Loucy (cell line): ENCODE measurements around the gene IVNS1ABP.

Experiments
- H2AFZ ChIP-seq: fragments of 200-600 bp; sonication (generic); 2 replicates; pipeline ENCODE4 v1.6.0; 2016; ENCODE audit warnings: antibody characterized with exemption, mild to moderate bottlenecking, low read length, moderate library complexity
- H3F3A ChIP-seq: fragments of 200-600 bp; 2 replicates; pipeline ENCODE4 v1.6.0; 2016; ENCODE audit warnings: antibody characterized with exemption, low read depth, mild to moderate bottlenecking
- H3K27me3 ChIP-seq: fragments of 200-600 bp; sonication (generic); 2 replicates; pipeline ENCODE4 v1.6.1; 2014; ENCODE audit warnings: low read length, mild to moderate bottlenecking; ENCODE audit not compliant: insufficient read depth, poor library complexity, severe bottlenecking
- H3K36me3 ChIP-seq: fragments of 200-600 bp; sonication (generic); 2 replicates; pipeline ENCODE4 v1.6.1; 2016; ENCODE audit warnings: low read length; ENCODE audit not compliant: insufficient read depth
- H3K4me1 ChIP-seq: fragments of 200-600 bp; sonication (generic); 2 replicates; pipeline ENCODE4 v1.5.1; 2014; ENCODE audit warnings: low read length, mild to moderate bottlenecking; ENCODE audit not compliant: insufficient read depth, poor library complexity, severe bottlenecking
- H3K4me2 ChIP-seq: fragments of 200-600 bp; sonication (generic); 2 replicates; pipeline ENCODE4 v1.6.0; 2014; ENCODE audit warnings: antibody characterized with exemption, low read length, low read depth, mild to moderate bottlenecking; ENCODE audit not compliant: poor library complexity, severe bottlenecking
- H3K4me3 ChIP-seq: fragments of 200-600 bp; sonication (generic); 2 replicates; pipeline ENCODE4 v1.5.1; 2014; ENCODE audit warnings: low read length, mild to moderate bottlenecking, mixed read lengths; ENCODE audit not compliant: poor library complexity, severe bottlenecking
- H3K79me2 ChIP-seq: fragments of 200-600 bp; sonication (generic); 2 replicates; pipeline ENCODE4 v1.6.1; 2014; ENCODE audit warnings: low read length; ENCODE audit not compliant: insufficient read depth
- H3K9ac ChIP-seq: fragments of 200-600 bp; sonication (generic); 2 replicates; pipeline ENCODE4 v1.6.0; 2014; ENCODE audit warnings: mild to moderate bottlenecking, low read depth, low read length, moderate library complexity; ENCODE audit not compliant: poor library complexity, severe bottlenecking
- H3K9me2 ChIP-seq: fragments of 200-600 bp; sonication (generic); replicated peaks from 2 replicates; pipeline ENCODE4 v1.6.1; 2016; ENCODE audit warnings: low read depth, low read length, mixed read lengths
- H3K9me3 ChIP-seq: fragments of 200-600 bp; sonication (generic); 2 replicates; pipeline ENCODE4 v1.6.1; 2014; ENCODE audit warnings: mild to moderate bottlenecking, antibody characterized with exemption, low read length, low read depth; ENCODE audit not compliant: insufficient read depth
- H4K20me1 ChIP-seq: fragments of 200-600 bp; sonication (generic); 2 replicates; pipeline ENCODE4 v1.6.0; 2014; ENCODE audit warnings: antibody characterized with exemption, low read length, mild to moderate bottlenecking; ENCODE audit not compliant: insufficient read depth, poor library complexity, severe bottlenecking
- EZH2phosphoT487 ChIP-seq: fragments of 200-600 bp; IDR thresholded peaks from 2 replicates; pipeline ENCODE4 v1.6.1; 2018; ENCODE audit warnings: antibody characterized with exemption, mild to moderate bottlenecking, moderate library complexity, borderline replicate concordance
- TF ChIP-seq, protein P1 (sequence below): fragments of 200-600 bp; sonication (generic); conservative IDR thresholded peaks from 2 replicates; pipeline ENCODE4 v1.5.1; 2014; ENCODE audit warnings: mild to moderate bottlenecking, antibody characterized with exemption, low read length

IVNS1ABP gene

DNA sequence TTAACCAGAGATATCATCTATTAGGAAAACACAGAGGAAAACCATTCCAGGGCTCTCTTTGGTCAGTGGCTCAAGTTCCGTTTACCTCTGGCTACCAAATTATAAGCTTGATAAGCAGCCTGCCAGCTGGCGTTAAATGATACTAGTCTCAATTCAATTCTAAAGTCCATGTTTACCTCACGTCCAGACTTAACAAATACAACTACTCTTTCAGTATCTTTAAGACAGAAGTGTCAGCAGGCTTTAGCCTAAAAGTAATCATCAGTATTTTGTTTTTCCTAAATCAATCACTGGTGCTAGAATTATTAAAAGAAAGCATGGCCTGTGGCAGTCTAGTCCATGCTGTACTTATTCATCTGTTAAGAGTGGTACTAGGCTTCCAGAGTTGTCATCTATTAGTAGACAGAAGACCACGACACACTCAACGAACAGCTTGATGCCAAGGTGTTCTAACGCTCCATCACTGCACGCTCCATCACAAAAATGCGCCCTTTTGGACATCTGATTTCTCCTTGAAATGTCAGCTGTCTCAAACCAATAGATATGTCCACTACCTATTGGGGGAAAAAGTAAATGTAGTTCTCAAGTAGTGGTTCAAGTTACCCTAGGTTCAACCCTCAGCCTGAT is 1.5 kb downstream of the IVNS1ABP start:
- TF ChIP-seq EZH2phosphoT487: no peak
- TF ChIP-seq, protein P1, sequence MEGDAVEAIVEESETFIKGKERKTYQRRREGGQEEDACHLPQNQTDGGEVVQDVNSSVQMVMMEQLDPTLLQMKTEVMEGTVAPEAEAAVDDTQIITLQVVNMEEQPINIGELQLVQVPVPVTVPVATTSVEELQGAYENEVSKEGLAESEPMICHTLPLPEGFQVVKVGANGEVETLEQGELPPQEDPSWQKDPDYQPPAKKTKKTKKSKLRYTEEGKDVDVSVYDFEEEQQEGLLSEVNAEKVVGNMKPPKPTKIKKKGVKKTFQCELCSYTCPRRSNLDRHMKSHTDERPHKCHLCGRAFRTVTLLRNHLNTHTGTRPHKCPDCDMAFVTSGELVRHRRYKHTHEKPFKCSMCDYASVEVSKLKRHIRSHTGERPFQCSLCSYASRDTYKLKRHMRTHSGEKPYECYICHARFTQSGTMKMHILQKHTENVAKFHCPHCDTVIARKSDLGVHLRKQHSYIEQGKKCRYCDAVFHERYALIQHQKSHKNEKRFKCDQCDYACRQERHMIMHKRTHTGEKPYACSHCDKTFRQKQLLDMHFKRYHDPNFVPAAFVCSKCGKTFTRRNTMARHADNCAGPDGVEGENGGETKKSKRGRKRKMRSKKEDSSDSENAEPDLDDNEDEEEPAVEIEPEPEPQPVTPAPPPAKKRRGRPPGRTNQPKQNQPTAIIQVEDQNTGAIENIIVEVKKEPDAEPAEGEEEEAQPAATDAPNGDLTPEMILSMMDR: no peak
- H4K20me1 ChIP-seq: peaks cover 60% of the 10 kb centered on the region
- peaks cover 63% of the 10 kb centered on the region for H3K4me1 ChIP-seq

GRCh38 chr1:185314411-185314810 is 2.6 kb downstream of the IVNS1ABP start:
- Histone ChIP-seq H3K27me3 (peaks cover 7% of the 10 kb centered on the region), H4K20me1 (peaks cover 70% of the 10 kb centered on the region), H3F3A (no peaks in the 10 kb centered on the region), H3K4me1 (peaks cover 69% of the 10 kb centered on the region), H3K4me3 (peak overlapping the region; percentile 99), H3K9ac (peak overlapping the region; percentile 98), H3K79me2 (peaks cover 93% of the 10 kb centered on the region), H3K9me3 (no peaks in the 10 kb centered on the region), H3K36me3 (peaks cover 22% of the 10 kb centered on the region; the same call in 1 of the 2 replicates), H2AFZ (no peak overlapping the region), H3K9me2 (no peaks in the 10 kb centered on the region), H3K4me2 (peak overlapping the region; percentile 98)
- no peak for TF ChIP-seq EZH2phosphoT487
- TF ChIP-seq, protein P1: no peak

More for the DNA sequence above, 1.5 kb downstream of the IVNS1ABP start:
- Histone ChIP-seq H3K9ac (peak overlapping the region; percentile 98), H3K9me3 (no peaks in the 10 kb centered on the region), H3K79me2 (peaks cover 82% of the 10 kb centered on the region), H3K27me3 (peaks cover 7% of the 10 kb centered on the region), H3F3A (no peaks in the 10 kb centered on the region), H2AFZ (no peak overlapping the region), H3K9me2 (no peaks in the 10 kb centered on the region), H3K36me3 (peaks cover 11% of the 10 kb centered on the region; the same call in 1 of the 2 replicates), H3K4me2 (peak overlapping the region; percentile 98), H3K4me3 (peak overlapping the region; percentile 99)

DNA sequence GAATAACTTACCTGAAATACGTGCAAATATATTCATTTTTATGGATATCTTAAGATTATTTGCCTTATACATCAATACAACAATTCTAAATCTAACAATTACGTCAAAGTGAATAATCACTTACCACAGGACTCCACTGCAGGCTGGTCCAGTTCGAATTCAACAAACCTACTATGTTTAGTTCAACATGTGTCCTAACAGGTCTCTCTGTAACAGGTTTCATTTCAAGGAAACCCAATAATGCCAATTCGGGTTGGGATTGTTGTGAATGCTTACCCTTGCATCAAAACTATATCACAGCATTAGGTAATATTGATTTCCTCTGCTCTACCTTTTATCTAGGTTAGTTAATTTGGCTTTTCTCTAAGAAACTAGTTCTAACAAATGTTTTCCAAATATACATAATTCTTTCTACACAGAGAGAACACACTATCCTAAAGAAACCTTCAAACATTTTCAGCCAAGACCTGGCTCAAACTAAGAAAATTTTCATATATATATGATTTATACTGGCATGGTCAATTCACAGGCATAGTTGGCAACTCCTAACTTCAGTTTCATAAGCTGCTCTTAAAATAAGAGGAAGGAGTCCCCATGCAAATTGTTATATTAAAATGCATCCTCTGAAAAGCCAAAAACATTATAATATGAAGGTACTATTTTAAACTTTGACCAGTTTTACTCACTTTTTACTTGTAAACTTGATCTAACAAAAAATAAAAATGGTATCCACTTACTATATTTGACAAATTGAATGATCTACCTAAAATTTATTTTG is 4.5 kb downstream of the IVNS1ABP start:
- Histone ChIP-seq H3K79me2 (peaks cover 95% of the 10 kb centered on the region), H3K9ac (peak overlapping the region; percentile 98), H3K4me3 (peak overlapping the region; percentile 99), H3F3A (no peaks in the 10 kb centered on the region), H3K4me2 (peak overlapping the region; percentile 98), H3K27me3 (peaks cover 7% of the 10 kb centered on the region), H3K4me1 (peaks cover 64% of the 10 kb centered on the region), H3K36me3 (peaks cover 40% of the 10 kb centered on the region), H3K9me3 (no peaks in the 10 kb centered on the region), H4K20me1 (peaks cover 89% of the 10 kb centered on the region), H2AFZ (no peak overlapping the region), H3K9me2 (no peaks in the 10 kb centered on the region)
- TF ChIP-seq, protein P1: no peak
- TF ChIP-seq EZH2phosphoT487: no peak
